HG03439 (cell line): ENCODE data around the gene MYH7.
A peak's percentile ranks its signal among the peaks of the same experiment; 100 is the strongest.
"Not testable (repeated sequence)": the region's sequence is repeated elsewhere in the genome, so short reads cannot be mapped to it uniquely, and the experiment has no call there.

ENCODE experiments used
- ATAC-seq: cut with Tn5 transposase; IDR thresholded peaks from one replicate; pipeline ENCODE4 v1.9.1; 2021; ENCODE audit warnings: mild to moderate bottlenecking, moderate library complexity; ENCODE audit not compliant: unreplicated experiment

MYH7 gene

DNA sequence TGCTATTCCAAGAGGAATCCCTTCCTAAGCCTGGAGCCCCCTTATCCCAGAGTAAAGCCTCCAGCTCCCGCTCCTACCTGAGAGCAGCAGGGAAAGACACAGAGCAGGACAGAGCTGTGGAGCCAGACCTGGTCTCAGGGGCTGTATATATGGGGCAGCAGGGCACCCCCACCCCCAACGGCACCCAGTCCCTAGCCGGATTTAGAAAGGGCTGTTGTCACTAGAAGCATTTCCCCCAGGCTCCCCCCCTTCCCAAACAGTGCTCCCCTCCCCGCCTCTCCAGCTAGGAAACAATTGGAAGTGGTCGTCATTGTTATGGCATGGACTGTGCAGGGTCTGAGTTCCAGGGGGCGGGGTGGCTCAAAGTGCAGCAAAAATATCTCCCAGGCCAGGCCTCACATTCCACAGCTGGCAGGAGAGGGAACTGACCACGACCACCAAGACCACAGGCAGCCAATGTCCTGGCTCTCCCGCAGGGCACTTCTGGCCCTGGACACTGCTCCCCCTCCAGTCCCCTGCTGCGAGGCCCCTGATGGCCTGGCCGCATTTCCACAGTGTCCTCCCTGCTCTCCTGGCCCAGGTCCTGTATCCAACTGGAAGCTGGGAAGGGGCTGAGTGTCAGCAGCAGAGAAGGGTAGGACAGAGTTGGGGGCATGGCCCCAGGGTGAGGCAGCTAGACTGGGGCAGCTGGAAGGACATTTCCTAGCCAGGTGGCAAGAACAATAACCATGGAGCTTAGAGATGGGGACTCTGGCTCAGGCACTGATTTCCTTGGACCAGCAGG, at the start of gene MYH7:
TSS of gene MYH7 (minus strand) at position 118 of the 784 bp plus-strand sequence. CDS start 1,928 bp downstream, outside the sequence.
- no peak for ATAC-seq

DNA sequence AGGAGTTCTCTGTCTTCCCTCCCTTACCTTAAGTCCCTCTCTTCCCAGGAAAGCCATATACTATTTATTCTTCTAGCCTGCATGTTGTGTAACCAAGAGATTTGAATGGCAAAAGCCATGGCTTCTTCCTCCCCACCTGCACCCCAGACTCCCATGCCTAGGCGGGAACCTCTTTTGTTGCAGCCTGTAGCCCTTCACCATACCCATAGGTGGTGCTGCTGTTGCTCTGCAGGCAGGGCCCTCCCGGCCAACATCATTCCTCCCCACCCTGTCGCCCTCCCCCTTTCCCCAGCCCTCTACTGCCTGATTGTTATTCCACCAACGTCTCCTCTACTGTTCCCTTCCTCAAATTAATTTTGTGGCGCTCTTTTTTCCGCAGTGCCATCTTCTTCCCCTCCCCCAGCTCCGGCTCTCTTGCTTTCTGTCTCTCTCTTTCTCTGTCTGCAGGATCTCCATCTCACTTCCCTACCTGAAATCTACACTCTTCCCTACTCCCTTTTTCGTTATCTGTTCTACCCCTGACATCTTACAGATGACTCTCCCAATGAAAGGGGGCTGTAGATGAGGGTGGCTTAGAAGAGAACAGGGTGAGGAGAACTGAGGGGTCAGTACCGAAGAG, 47.9 kb upstream of the MYH7 start:
- ATAC-seq, result no peak

DNA sequence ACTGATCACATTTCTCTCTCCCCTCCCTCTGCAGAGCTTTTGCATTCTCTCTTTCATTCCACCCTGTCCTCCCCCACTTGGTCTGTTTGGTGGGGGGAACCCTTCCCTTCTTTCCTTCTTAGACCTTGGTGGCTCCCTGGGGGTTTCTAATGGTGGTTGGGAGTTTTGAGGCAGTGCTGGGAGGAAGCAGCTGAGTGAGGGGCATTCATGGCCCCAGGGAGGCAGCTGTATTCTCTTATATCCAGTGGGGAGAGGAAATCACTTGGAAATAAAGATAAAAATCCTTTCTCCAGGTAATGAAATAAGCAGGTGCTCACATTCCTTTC, 47.3 kb upstream of the MYH7 start:
- ATAC-seq, result no peak

DNA sequence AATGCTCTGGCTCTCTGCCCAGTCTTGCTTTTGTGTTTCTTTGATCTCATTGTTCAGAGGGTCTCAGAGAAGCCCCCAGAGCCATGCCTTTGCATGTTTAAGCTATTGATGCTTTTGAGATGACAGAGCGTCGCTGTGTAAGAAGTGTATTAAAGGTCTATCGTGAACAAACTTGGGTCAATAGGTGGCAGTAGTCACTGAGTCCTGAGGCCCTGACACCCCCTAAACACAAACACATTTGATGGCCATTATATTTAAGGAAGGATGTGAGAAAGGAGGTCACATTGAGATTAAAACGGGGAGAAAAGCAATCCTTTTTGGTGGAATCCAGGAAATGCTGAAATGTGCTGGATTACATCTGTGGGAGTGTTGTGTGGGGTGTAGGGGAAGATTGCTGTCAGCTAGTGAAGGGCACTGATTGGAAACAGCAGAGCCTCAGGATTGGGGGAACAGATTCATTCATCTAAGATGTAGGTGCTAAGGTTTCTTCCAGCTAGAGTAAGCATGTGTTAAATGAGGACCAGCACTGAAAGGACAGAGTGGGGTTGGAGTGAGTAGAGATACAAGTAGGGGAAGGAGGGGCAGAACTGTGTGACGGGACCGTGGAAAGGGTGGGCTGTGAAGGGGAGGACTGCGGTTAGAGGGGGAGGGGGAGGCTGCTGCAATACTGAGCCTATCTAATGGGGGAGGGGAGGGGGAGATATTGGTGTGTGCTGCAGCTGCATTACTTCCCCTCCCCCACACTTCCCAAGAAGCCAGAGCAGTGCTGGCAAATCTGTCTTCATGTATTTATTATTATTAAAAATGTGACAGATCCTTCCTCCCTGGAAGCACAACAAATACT, 46.7 kb upstream of the MYH7 start:
- no peak for ATAC-seq

DNA sequence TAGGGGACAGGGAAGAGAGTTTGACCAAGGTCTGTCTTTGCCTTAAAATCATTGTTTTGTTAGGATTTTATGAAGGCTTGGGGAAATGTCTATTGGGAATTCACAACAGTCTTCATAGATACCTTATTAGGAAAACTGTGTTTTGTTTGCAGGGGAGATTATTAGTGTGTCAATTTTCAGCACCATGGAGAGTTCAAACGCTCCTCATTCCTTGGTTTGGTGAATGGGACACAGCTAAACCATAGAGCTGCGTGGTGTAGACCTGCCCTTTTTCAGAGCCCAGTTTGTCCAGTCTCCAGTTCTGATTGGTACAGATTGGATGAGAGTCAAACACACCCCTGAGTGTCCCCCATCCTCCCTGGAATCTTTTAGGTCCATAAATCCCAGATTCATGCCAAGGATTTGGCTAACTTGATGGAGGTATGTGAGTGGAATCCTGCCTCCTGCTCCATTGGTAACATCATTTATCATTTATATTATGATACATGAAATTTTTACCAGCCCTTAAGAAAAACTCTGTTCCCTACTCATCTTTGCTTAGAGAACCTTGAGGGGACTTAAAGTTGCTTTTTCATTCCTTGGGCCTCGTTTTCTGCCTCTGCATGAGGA, 46.0 kb upstream of the MYH7 start:
- ATAC-seq, result no peak

DNA sequence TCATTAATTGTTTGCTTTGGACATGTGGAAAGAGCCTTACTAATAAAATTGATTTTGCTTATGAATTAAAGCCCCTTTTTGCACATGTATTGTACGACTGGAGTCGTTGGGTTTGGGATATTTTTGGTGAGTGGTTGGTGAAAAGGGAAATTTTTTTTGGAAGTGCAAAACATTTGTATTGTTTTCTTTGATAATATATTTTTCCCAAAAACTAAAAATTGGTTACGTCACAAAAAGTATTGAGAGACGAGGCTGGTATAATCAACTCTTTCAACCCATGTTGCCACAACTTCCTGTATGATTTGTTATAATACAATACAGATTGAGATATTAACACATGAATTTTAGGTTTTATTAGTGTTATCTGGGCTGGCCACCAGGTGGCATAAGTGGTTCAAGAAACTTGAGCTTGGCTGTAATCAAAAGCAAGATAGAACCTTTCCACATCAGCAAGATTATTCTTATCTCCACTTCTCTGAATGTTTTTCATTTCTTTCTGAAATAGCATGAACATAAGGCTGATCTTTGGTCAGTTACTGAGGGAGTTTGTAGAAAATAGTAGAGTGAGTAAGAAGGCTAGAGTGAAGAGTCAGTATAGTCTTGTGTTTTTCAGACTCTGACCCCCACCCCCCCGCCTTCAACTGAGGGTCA, 42.8 kb upstream of the MYH7 start:
- ATAC-seq, result no peak

DNA sequence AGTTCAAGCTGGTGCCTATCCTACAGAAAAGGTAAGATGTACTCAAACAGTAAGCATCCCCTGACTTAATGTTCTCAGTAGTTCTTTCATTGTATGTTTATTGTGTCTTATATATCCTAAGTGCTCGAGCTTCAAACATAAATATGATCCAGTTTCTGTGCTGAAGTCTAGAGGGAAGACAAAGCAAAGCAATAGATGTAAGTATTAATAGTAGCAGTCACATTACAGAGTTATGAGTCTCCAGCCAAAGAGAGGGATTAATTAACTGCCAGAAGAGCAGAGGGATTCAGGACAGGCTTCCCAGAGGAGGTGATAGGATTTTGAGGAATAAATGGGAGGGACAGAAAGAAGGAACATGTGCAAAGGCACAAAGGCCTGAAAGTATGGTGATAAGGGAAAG, 35.5 kb upstream of the MYH7 start:
- no peak for ATAC-seq

DNA sequence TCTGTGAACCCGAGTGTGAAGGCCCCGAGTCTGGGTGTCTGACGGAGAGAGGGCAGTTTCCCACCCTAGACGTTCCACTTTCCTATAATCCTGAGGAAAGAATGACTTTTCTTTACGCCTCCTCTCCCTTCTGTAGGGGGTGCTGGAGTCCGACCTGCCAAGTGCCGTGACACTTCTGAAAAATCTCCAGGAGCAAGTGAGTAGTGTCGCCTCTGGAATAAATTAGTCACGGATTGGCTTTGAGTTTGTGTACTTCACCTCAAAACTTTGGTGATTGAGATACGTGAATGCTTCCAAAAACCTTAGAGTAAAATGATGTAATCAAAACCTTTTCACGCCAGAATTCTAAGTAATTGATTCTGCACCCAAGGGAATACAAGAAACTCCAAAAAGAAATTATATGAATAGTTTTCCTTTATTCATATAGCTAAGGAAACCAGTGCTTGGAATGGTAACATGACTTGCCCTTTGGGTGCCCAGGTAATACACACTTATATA, 34.5 kb upstream of the MYH7 start:
- no peak for ATAC-seq

DNA sequence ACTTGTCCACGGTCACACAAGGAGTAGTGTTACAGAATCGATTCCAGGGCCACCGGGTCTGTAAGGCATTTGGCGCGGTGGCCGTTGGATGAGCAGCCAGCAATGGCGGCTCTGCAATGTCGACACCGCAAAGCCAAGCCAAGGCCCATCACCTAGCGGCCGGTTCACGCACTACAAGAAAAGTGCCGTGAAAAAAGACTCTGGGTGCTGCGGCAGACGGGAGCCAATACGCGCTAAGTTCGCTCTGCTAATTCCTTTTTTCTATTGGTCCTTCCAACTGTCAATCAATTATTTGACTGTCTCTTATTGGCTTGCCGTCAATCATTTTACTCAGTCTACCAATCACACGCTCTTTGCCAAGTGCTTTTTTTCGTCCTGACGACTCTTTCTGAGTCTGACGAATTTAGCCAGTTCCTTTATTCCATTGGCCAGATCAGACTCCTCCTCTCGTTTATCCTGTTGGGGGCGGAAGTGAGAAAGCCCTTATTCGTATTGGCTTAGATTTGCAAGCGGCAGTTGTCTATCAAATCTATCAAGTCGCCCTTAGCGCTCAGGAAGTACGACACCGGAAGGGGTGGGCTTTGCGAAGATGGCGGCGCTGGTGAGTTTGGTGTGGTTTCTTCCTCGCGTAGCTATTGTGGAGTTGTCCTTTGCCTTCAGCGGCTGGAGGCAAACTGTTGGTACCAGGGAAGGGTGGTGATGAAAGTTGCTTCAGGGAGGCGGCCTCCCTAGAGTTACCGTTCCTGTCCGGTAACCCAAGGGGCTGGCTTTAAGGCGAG, 33.9 kb upstream of the MYH7 start, which contains the start of gene NGDN:
TSS of gene NGDN (plus strand) at position 577 of the 779 bp plus-strand sequence. CDS start at position 590, 13 bp downstream.
- ATAC-seq, result peak; percentile 97

DNA sequence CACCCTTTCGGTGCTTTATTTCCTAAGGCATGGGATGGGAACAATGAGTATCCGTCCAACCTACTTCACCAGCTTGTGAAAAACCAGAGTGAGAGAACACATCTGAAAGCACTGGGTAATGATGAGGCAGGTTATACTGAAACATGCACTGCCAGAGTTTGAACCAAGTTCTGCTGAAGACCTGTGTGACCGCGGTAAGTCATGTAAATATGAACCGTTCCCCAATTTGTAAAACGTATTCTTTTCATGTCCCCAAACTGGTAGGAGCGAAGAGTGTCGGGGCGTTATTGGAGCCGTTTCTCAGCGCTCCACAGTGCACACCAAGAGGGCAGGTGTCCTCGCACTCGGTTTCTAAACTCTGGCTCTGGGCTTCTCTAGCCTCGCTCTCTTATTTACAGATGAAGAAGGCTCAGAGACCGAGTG, 33.3 kb upstream of the MYH7 start:
- no peak for ATAC-seq

DNA sequence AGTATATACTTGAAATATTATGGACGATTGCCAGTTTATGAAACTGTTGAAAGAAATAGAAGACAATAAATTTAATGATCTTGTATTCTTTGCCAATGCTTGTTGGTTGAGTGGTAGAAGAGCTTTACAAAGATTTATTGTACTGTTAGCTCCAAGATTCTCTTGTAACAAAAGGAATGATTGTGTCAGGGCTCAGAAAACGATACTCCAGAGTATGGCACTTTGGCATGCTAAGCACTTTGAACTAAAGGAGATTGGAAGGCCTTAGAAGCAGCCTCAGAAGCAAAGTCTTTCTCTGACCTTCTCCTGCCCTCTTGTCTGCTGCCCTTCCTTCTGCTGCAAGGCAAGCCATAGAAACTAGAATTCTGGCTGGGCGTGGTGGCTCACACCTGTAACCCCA, 29.8 kb upstream of the MYH7 start:
- ATAC-seq, result no peak

DNA sequence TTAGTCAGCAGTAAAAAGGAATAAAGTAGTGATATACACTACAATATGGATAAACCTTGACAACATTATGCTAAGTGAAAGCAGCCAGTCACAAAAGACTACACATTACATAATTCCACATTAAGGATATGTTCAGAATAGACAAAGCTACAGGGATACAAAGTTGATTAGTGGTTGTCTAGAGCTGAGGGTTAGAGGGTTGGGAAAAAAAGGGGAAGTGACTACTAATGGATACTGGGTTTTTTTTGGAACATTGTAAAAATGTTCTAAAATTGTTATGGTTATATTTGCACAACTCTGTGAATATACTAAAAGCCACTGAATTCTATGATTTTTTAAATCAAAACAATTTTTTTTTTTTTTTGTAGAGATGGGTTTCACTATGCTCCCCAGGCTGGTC, 29.2 kb upstream of the MYH7 start:
- no peak for ATAC-seq

DNA sequence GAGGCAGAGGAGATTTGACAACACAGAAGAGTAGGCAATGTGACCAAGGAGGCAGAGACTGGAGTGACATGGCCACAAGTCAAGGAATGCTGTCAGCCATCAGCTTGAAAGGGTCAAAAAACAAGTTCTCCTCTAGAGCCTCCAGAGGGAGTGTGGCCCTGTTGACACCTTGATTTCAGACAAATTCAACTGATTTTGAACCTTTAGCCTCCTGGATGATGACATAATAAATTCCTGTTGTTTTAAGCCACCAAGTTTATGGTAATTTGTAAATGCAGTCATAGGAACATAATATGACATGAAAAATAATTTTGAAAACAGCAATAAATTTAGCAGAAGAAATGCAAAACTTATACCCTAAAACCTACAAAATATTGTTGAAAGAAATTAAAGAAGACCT, 25.5 kb upstream of the MYH7 start:
- ATAC-seq, result no peak

DNA sequence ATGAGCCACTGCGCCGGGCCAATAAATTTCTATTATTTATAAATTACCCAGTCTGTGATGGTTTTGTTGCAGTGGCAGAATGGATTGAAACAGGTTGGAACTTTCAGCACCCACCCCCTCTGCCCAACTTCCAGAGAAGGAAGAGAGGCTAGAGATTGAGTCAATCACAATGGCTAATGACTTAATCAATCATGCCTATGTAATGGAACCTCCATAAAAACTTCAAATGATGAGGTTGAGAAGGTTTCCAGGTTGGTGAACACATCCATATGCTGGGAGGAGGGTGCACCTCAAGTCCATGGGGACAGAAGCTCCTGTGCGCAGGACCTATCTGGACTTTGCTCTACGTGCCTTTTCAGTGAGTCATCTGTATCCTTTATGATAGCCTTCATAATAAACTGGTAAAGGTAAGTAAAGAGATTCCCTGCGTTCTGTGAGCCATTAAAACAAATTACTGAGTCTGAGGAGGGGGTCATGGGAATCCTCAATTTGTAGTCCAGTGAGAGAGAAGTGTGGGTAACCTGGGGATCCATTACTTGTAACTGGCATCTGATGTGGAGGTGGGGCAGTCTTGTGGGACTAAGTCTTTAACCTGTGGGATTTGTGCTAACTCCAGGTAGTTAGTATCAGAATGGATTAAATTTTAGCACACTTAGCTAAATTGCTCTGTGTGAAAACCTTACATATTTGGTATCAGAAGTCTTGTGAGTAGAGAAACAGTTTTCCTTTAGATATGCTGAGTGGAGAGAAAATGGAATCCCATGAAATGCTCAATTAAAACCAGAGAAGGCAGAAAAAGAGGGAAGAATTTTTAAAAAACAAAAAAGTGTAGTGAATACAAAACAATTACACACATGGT, 22.4 kb upstream of the MYH7 start:
- no peak for ATAC-seq

DNA sequence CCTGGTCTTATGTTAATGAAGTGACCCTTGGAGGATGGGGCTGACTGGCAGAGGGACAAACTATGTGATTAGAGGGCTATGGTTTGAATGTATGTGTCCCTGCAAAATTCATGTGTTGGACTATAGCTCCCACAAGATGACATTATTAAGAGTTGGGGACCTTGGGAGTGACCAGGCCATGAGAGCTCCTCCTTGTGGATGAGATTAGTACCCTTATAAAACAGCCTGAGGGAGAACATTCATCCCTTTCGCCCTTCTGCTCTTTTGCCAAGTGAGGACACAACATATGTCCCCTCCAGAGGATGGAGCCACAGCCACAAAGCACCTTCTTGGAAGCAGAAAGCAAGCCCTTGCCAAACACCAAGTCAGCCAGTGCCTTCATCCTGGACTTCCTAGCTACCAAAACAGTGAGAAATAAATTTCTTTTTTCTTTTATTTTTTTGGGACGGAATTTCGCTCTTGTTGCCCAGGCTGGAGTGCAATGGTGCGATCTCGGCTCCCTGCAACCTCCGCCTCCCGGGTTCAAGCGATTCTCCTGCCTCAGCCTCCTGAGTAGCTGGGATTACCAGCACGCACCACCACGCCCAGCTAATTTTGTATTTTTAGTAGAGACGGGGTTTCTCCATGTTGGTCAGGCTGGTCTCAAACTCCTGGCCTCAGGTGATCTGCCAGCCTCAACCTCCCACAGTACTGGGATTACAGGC, 21.6 kb upstream of the MYH7 start:
- ATAC-seq, result not testable (repeated sequence)

DNA sequence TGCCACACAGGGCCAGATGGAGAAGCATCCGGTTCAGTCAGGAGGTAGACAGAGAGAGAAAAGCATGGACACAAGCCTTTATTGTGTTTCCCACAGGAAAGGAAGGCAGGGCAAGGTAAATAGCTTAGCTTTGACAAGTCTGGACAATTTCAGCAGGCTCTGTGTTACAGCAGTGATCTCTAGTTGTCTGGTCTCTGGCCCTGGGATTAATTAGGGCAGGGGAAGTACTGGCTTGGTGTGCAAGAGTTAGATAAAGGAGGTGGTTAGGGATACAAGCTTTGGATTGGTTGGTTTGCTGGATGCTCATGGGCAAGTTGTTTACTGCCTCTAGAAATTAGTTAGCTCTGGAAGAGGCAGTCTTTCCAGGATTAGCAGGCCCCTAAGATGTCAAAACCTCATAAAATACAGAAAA, 19.0 kb upstream of the MYH7 start:
- no peak for ATAC-seq

DNA sequence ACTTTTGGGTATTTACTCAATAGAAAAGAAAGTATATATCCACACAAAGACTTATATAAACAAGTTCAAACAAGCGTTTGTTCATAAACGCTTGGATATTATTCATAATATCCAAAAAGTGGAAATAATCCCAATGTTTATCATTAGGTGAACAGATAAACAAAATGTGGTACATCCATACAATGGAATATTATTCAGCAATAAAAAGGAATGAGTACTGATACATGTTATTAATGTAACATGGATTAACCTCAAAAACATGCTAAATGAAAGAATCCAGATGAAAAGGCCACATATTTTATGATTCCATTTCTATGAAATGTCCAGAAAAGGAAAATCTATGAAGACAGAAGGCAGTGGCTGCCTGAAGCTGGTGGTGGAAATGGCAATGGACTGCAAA, 16.8 kb upstream of the MYH7 start:
- ATAC-seq, result no peak

DNA sequence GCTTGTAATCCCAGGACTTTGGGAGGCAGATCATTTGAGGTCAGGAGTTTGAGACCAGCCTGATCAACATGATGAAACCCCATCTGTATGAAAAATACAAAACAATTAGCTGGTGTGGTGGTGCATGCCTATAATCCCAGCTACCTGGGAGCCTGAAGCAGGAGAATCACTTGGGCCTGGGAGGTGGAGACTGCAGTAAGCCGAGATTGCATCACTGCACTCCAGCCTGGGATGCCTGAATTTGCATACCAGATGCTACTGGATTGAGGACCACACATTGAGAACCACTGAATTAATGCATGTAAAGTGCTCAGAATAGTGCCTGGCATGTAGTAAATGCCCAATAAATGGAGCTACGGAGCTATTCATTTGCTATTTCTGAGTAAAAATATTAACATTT, 14.9 kb upstream of the MYH7 start:
- ATAC-seq, result no peak
